AG04450 (cell line): ENCODE results near the gene HEMK1. TPM values are rescaled to one million over a fixed set of nuclear protein-coding genes. Genes with fewer than 3 reads are reported as not detected.

ENCODE experiments used
- CTCF ChIA-PET: fragments of 300-600, 350-600 bp; formaldehyde crosslinking; extraction: SDS; loops from one replicate; lab custom pipeline; 2022; ENCODE audit warnings: antibody characterized with exemption, inconsistent platforms; lab: Charles Lee
- POLR2A ChIA-PET: fragments of 350-600 bp; formaldehyde crosslinking; extraction: SDS; loops from one replicate; lab custom pipeline; 2021; ENCODE audit warnings: antibody characterized with exemption, inconsistent platforms; lab: Yijun Ruan, JAX
- DNase-seq: peaks from one replicate; pipeline ENCODE4 v3.0.0-alpha.2; 2011; ENCODE audit warnings: low read depth, low spot score
- H3K27ac ChIP-seq: one replicate; pipeline ENCODE4 v1.5.1; 2012; ENCODE audit warnings: low read depth, low read length, control low read depth
- H3K27me3 ChIP-seq: one replicate; pipeline ENCODE4 v1.6.0; 2012; ENCODE audit warnings: low read length; ENCODE audit not compliant: control insufficient read depth, insufficient read depth
- H3K4me3 ChIP-seq: 2 replicates; pipeline ENCODE4 v1.5.1; 2011; ENCODE audit warnings: mild to moderate bottlenecking, low read depth, low read length, control low read depth
- H3K9me3 ChIP-seq: 2 replicates; pipeline ENCODE4 v1.5.1; 2012; ENCODE audit warnings: low read length; ENCODE audit not compliant: control insufficient read depth, insufficient read depth
- CTCF ChIP-seq: IDR thresholded peaks from 2 replicates; pipeline ENCODE4 v1.5.1; 2011; ENCODE audit warnings: low read depth, low read length, control low read depth, inconsistent platforms
- polyA plus RNA-seq: library from polyadenylated mRNA; depleted of rRNA; stranded (reverse); fragments of >200 nt; gene quantifications from 2 replicates; pipeline ENCODE4 v1.2.3, GENCODE V29; 2011

HEMK1 gene
- polyA plus RNA-seq, 1 experiment = 12.1 TPM

GRCh38 chr3:50607271-50608091 is 38.2 kb downstream of the HEMK1 start:
- ChIA-PET CTCF (interaction anchor here (12.3 kb wide), 1 partner anchor 35 kb away, joined by 436 read pairs; the partner anchor contains the start of genes C3orf18 and HEMK1), POLR2A (interaction anchor here (1.4 kb wide), 1 partner anchor 39 kb away, joined by 4 read pairs; no protein-coding TSS in a partner anchor)
- no peaks in the 10 kb centered on the region for H3K27me3 ChIP-seq
- no peaks in the 10 kb centered on the region for H3K9me3 ChIP-seq
- H3K4me3 ChIP-seq = no peak overlapping the region
- DNase-seq = no peak
- TF ChIP-seq CTCF = no peak
- H3K27ac ChIP-seq = no peak overlapping the region

GRCh38 chr3:50608278-50608677 is 39.0 kb downstream of the HEMK1 start:
- H3K4me3 ChIP-seq = no peak overlapping the region
- no peaks in the 10 kb centered on the region for H3K27me3 ChIP-seq
- no peak for DNase-seq
- ChIA-PET POLR2A (interaction anchor here (1.4 kb wide), 1 partner anchor 39 kb away, joined by 4 read pairs; no protein-coding TSS in a partner anchor), CTCF (interaction anchor here (12.3 kb wide), 1 partner anchor 36 kb away, joined by 436 read pairs; the partner anchor contains the start of genes C3orf18 and HEMK1)
- no peaks in the 10 kb centered on the region for H3K9me3 ChIP-seq
- H3K27ac ChIP-seq = no peak overlapping the region
- no peak for TF ChIP-seq CTCF

- TF ChIP-seq CTCF = no peak
- Histone ChIP-seq H3K9me3 (no peaks in the 10 kb centered on the region), H3K27ac (no peak overlapping the region), H3K27me3 (no peaks in the 10 kb centered on the region), H3K4me3 (no peak overlapping the region)
- CTCF ChIA-PET = interaction anchor here (0.6 to 12.3 kb wide), 2 partner anchors 36 to 1060 kb away, joined by 3 to 436 read pairs; partner anchors contain the start of genes C3orf18 and HEMK1
- POLR2A ChIA-PET = interaction anchor here (1.0 kb wide), 1 partner anchor 776 kb away, joined by 3 read pairs; the partner anchor contains the start of gene MANF
- DNase-seq = no peak
Measured at GRCh38 chr3:50609071-50609762, 39.9 kb downstream of the HEMK1 start.

- no peak for TF ChIP-seq CTCF
- no peak for DNase-seq
- Histone ChIP-seq H3K27me3 (no peaks in the 10 kb centered on the region), H3K9me3 (no peaks in the 10 kb centered on the region), H3K4me3 (no peak overlapping the region), H3K27ac (no peak overlapping the region)
- ChIA-PET CTCF (interaction anchor here (12.3 kb wide), 1 partner anchor 37 kb away, joined by 436 read pairs; the partner anchor contains the start of genes C3orf18 and HEMK1), POLR2A (interaction anchor here (1.0 to 2.8 kb wide), 3 partner anchors 8 to 775 kb away, joined by 3 to 61 read pairs (median 48); partner anchors contain the start of genes HEMK1 and MANF)
Measured at GRCh38 chr3:50609763-50610085, 40.4 kb downstream of the HEMK1 start.
